ENCODE data around the gene RPRD1B.

RPRD1B gene

GRCh38 chr20:38055294-38055693, 21.7 kb downstream of the RPRD1B start:
- Histone ChIP-seq H3K36me3 (ENCODE audit: control insufficient read depth in 1 of 2, insufficient read depth in 2 of 2, low read length in 2 of 2) (peaks cover 15 to 58% of the 10 kb centered on the region in 2 donors), H3K4me3 (ENCODE audit: low read depth in 1 of 2, low read length in 2 of 2) (no peak overlapping the region)

GRCh38 chr20:38055848-38056247, 22.3 kb downstream of the RPRD1B start:
- H3K9ac ChIP-seq (ENCODE audit: low read depth in 1 of 2, low read length in 2 of 2) = no peak overlapping the region
- no peaks in the 10 kb centered on the region for H3K27me3 ChIP-seq (ENCODE audit: control insufficient read depth in 1 of 2, insufficient read depth in 2 of 2, low read length in 2 of 2)
- H3K4me1 ChIP-seq (ENCODE audit: control insufficient read depth in 1 of 2, insufficient read depth in 2 of 2, low read length in 2 of 2) = peaks cover 3 to 10% of the 10 kb centered on the region in 2 donors
- H3K27ac ChIP-seq (ENCODE audit: low read depth, low read length) = no peak overlapping the region
- no peak overlapping the region for H3K4me3 ChIP-seq (ENCODE audit: low read depth in 1 of 2, low read length in 2 of 2)
- H3K9me3 ChIP-seq (ENCODE audit: control insufficient read depth in 1 of 2, low read length in 2 of 2) = no peaks in the 10 kb centered on the region
- peaks cover 14 to 61% of the 10 kb centered on the region in 2 donors for H3K36me3 ChIP-seq (ENCODE audit: control insufficient read depth in 1 of 2, insufficient read depth in 2 of 2, low read length in 2 of 2)

More at GRCh38 chr20:38055294-38055693, 21.7 kb downstream of the RPRD1B start:
- no peak overlapping the region for H3K27ac ChIP-seq (ENCODE audit: low read depth, low read length)
- no peaks in the 10 kb centered on the region for H3K9me3 ChIP-seq (ENCODE audit: control insufficient read depth in 1 of 2, low read length in 2 of 2)
- H3K9ac ChIP-seq (ENCODE audit: low read depth in 1 of 2, low read length in 2 of 2) = no peak overlapping the region
- H3K4me1 ChIP-seq (ENCODE audit: control insufficient read depth in 1 of 2, insufficient read depth in 2 of 2, low read length in 2 of 2) = peaks cover 3 to 10% of the 10 kb centered on the region in 2 donors
- no peaks in the 10 kb centered on the region for H3K27me3 ChIP-seq (ENCODE audit: control insufficient read depth in 1 of 2, insufficient read depth in 2 of 2, low read length in 2 of 2)

GRCh38 chr20:38057351-38057972, 23.9 kb downstream of the RPRD1B start:
- no peak overlapping the region for H3K27ac ChIP-seq (ENCODE audit: low read depth, low read length)

GRCh38 chr20:38059832-38060231, 26.3 kb downstream of the RPRD1B start:
- no peaks in the 10 kb centered on the region for H3K9me3 ChIP-seq (ENCODE audit: control insufficient read depth in 1 of 2, low read length in 2 of 2)
- no peaks in the 10 kb centered on the region for H3K27me3 ChIP-seq (ENCODE audit: control insufficient read depth in 1 of 2, insufficient read depth in 2 of 2, low read length in 2 of 2)
- H3K36me3 ChIP-seq (ENCODE audit: control insufficient read depth in 1 of 2, insufficient read depth in 2 of 2, low read length in 2 of 2) = peaks cover 21 to 74% of the 10 kb centered on the region in 2 donors
- H3K9ac ChIP-seq (ENCODE audit: low read depth in 1 of 2, low read length in 2 of 2) = no peak overlapping the region
- peaks cover 3 to 6% of the 10 kb centered on the region in 2 donors for H3K4me1 ChIP-seq (ENCODE audit: control insufficient read depth in 1 of 2, insufficient read depth in 2 of 2, low read length in 2 of 2)
- no peak overlapping the region for H3K27ac ChIP-seq (ENCODE audit: low read depth, low read length)
- H3K4me3 ChIP-seq (ENCODE audit: low read depth in 1 of 2, low read length in 2 of 2) = no peak overlapping the region

More at GRCh38 chr20:38057351-38057972, 23.9 kb downstream of the RPRD1B start:
- Histone ChIP-seq H3K9ac (ENCODE audit: low read depth in 1 of 2, low read length in 2 of 2) (no peak overlapping the region), H3K27me3 (ENCODE audit: control insufficient read depth in 1 of 2, insufficient read depth in 2 of 2, low read length in 2 of 2) (no peaks in the 10 kb centered on the region), H3K4me3 (ENCODE audit: low read depth in 1 of 2, low read length in 2 of 2) (no peak overlapping the region), H3K9me3 (ENCODE audit: control insufficient read depth in 1 of 2, low read length in 2 of 2) (no peaks in the 10 kb centered on the region), H3K36me3 (ENCODE audit: control insufficient read depth in 1 of 2, insufficient read depth in 2 of 2, low read length in 2 of 2) (peaks cover 18 to 65% of the 10 kb centered on the region in 2 donors), H3K4me1 (ENCODE audit: control insufficient read depth in 1 of 2, insufficient read depth in 2 of 2, low read length in 2 of 2) (peaks cover 3 to 10% of the 10 kb centered on the region in 2 donors)

GRCh38 chr20:38060536-38060935, 27.0 kb downstream of the RPRD1B start:
- Histone ChIP-seq H3K27ac (ENCODE audit: low read depth, low read length) (no peak overlapping the region), H3K36me3 (ENCODE audit: control insufficient read depth in 1 of 2, insufficient read depth in 2 of 2, low read length in 2 of 2) (peaks cover 27 to 78% of the 10 kb centered on the region in 2 donors), H3K9me3 (ENCODE audit: control insufficient read depth in 1 of 2, low read length in 2 of 2) (no peaks in the 10 kb centered on the region), H3K27me3 (ENCODE audit: control insufficient read depth in 1 of 2, insufficient read depth in 2 of 2, low read length in 2 of 2) (no peaks in the 10 kb centered on the region), H3K4me3 (ENCODE audit: low read depth in 1 of 2, low read length in 2 of 2) (no peak overlapping the region), H3K9ac (ENCODE audit: low read depth in 1 of 2, low read length in 2 of 2) (no peak overlapping the region), H3K4me1 (ENCODE audit: control insufficient read depth in 1 of 2, insufficient read depth in 2 of 2, low read length in 2 of 2) (peaks cover 3% of the 10 kb centered on the region in 2 donors)

GRCh38 chr20:38061109-38061508, 27.6 kb downstream of the RPRD1B start:
- no peaks in the 10 kb centered on the region for H3K4me1 ChIP-seq (ENCODE audit: control insufficient read depth in 1 of 2, insufficient read depth in 2 of 2, low read length in 2 of 2)
- H3K9me3 ChIP-seq (ENCODE audit: control insufficient read depth in 1 of 2, low read length in 2 of 2) = no peaks in the 10 kb centered on the region
- peaks cover 33 to 82% of the 10 kb centered on the region in 2 donors for H3K36me3 ChIP-seq (ENCODE audit: control insufficient read depth in 1 of 2, insufficient read depth in 2 of 2, low read length in 2 of 2)
- no peak overlapping the region for H3K9ac ChIP-seq (ENCODE audit: low read depth in 1 of 2, low read length in 2 of 2)
- no peak overlapping the region for H3K4me3 ChIP-seq (ENCODE audit: low read depth in 1 of 2, low read length in 2 of 2)
- no peaks in the 10 kb centered on the region for H3K27me3 ChIP-seq (ENCODE audit: control insufficient read depth in 1 of 2, insufficient read depth in 2 of 2, low read length in 2 of 2)
- H3K27ac ChIP-seq (ENCODE audit: low read depth, low read length) = no peak overlapping the region

- Histone ChIP-seq H3K27me3 (ENCODE audit: control insufficient read depth in 1 of 2, insufficient read depth in 2 of 2, low read length in 2 of 2) (no peaks in the 10 kb centered on the region), H3K4me1 (ENCODE audit: control insufficient read depth in 1 of 2, insufficient read depth in 2 of 2, low read length in 2 of 2) (no peaks in the 10 kb centered on the region), H3K9me3 (ENCODE audit: control insufficient read depth in 1 of 2, low read length in 2 of 2) (no peaks in the 10 kb centered on the region), H3K27ac (ENCODE audit: low read depth, low read length) (no peak overlapping the region), H3K9ac (ENCODE audit: low read depth in 1 of 2, low read length in 2 of 2) (no peak overlapping the region), H3K4me3 (ENCODE audit: low read depth in 1 of 2, low read length in 2 of 2) (no peak overlapping the region), H3K36me3 (ENCODE audit: control insufficient read depth in 1 of 2, insufficient read depth in 2 of 2, low read length in 2 of 2) (peaks cover 41 to 91% of the 10 kb centered on the region in 2 donors)
Measured at GRCh38 chr20:38062890-38063289, 29.3 kb downstream of the RPRD1B start.

- H3K9ac ChIP-seq (ENCODE audit: low read depth in 1 of 2, low read length in 2 of 2) = no peak overlapping the region
- no peak overlapping the region for H3K4me3 ChIP-seq (ENCODE audit: low read depth in 1 of 2, low read length in 2 of 2)
- peaks cover 37 to 90% of the 10 kb centered on the region in 2 donors for H3K36me3 ChIP-seq (ENCODE audit: control insufficient read depth in 1 of 2, insufficient read depth in 2 of 2, low read length in 2 of 2)
- H3K9me3 ChIP-seq (ENCODE audit: control insufficient read depth in 1 of 2, low read length in 2 of 2) = no peaks in the 10 kb centered on the region
- H3K27ac ChIP-seq (ENCODE audit: low read depth, low read length) = no peak overlapping the region
- no peaks in the 10 kb centered on the region for H3K27me3 ChIP-seq (ENCODE audit: control insufficient read depth in 1 of 2, insufficient read depth in 2 of 2, low read length in 2 of 2)
- no peaks in the 10 kb centered on the region for H3K4me1 ChIP-seq (ENCODE audit: control insufficient read depth in 1 of 2, insufficient read depth in 2 of 2, low read length in 2 of 2)
Measured at GRCh38 chr20:38063911-38064530, 30.5 kb downstream of the RPRD1B start.

GRCh38 chr20:38065764-38066375, 32.3 kb downstream of the RPRD1B start:
- H3K4me1 ChIP-seq (ENCODE audit: control insufficient read depth in 1 of 2, insufficient read depth in 2 of 2, low read length in 2 of 2) = no peaks in the 10 kb centered on the region
- H3K27me3 ChIP-seq (ENCODE audit: control insufficient read depth in 1 of 2, insufficient read depth in 2 of 2, low read length in 2 of 2) = no peaks in the 10 kb centered on the region
- no peak overlapping the region for H3K4me3 ChIP-seq (ENCODE audit: low read depth in 1 of 2, low read length in 2 of 2)
- H3K27ac ChIP-seq (ENCODE audit: low read depth, low read length) = no peak overlapping the region
- no peak overlapping the region for H3K9ac ChIP-seq (ENCODE audit: low read depth in 1 of 2, low read length in 2 of 2)
- peaks cover 39 to 90% of the 10 kb centered on the region in 2 donors for H3K36me3 ChIP-seq (ENCODE audit: control insufficient read depth in 1 of 2, insufficient read depth in 2 of 2, low read length in 2 of 2)
- H3K9me3 ChIP-seq (ENCODE audit: control insufficient read depth in 1 of 2, low read length in 2 of 2) = no peaks in the 10 kb centered on the region

- H3K9ac ChIP-seq (ENCODE audit: low read depth in 1 of 2, low read length in 2 of 2) = no peak overlapping the region
- H3K27ac ChIP-seq (ENCODE audit: low read depth, low read length) = no peak overlapping the region
- peaks cover 40 to 87% of the 10 kb centered on the region in 2 donors for H3K36me3 ChIP-seq (ENCODE audit: control insufficient read depth in 1 of 2, insufficient read depth in 2 of 2, low read length in 2 of 2)
- H3K4me3 ChIP-seq (ENCODE audit: low read depth in 1 of 2, low read length in 2 of 2) = no peak overlapping the region
- no peaks in the 10 kb centered on the region for H3K9me3 ChIP-seq (ENCODE audit: control insufficient read depth in 1 of 2, low read length in 2 of 2)
- H3K27me3 ChIP-seq (ENCODE audit: control insufficient read depth in 1 of 2, insufficient read depth in 2 of 2, low read length in 2 of 2) = no peaks in the 10 kb centered on the region
- no peaks in the 10 kb centered on the region for H3K4me1 ChIP-seq (ENCODE audit: control insufficient read depth in 1 of 2, insufficient read depth in 2 of 2, low read length in 2 of 2)
Measured at GRCh38 chr20:38066969-38067716, 33.6 kb downstream of the RPRD1B start.

Data from duodenal mucosa (tissue), 2 donors.